IPS-NIHi11 (cell line): ENCODE data around the gene FYN.
"Not testable (repeated sequence)": the region's sequence is repeated elsewhere in the genome, so short reads cannot be mapped to it uniquely, and the experiment has no call there.

Source experiments
- DNase-seq: peaks from one replicate; pipeline ENCODE4 v3.0.0; 2012; ENCODE audit warnings: mixed read lengths, low spot score

Gene FYN

GRCh38 chr6:111850295-111850937, 22.8 kb downstream of the FYN start:
- DNase-seq: no peak

GRCh38 chr6:111849298-111849697, 24.0 kb downstream of the FYN start:
- DNase-seq: no peak

DNA sequence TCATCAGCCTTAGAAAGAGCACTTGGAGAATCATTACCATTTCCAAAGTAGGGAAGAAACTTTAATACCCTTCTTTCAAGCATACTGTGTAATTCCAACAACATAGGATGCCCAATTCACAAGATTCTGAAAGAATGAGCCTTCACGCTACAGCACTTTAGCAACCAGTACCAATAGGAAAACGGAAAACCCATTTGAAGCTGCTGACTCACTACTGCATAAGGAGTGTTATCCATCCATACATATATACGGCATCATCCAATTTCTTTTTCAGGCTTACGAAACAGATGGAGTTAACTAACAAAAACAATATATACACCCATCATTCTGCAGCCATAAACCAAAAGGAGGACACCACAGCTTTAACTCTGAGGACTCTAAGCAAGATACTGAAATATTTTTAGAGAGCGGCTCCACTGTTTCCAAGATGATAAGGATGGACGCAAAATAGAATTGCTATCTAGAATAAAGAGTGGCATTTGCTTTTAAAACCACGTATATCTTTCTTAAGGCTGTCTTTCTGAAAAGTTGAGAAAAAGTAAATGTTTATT, 24.9 kb downstream of the FYN start:
- no peak for DNase-seq

DNA sequence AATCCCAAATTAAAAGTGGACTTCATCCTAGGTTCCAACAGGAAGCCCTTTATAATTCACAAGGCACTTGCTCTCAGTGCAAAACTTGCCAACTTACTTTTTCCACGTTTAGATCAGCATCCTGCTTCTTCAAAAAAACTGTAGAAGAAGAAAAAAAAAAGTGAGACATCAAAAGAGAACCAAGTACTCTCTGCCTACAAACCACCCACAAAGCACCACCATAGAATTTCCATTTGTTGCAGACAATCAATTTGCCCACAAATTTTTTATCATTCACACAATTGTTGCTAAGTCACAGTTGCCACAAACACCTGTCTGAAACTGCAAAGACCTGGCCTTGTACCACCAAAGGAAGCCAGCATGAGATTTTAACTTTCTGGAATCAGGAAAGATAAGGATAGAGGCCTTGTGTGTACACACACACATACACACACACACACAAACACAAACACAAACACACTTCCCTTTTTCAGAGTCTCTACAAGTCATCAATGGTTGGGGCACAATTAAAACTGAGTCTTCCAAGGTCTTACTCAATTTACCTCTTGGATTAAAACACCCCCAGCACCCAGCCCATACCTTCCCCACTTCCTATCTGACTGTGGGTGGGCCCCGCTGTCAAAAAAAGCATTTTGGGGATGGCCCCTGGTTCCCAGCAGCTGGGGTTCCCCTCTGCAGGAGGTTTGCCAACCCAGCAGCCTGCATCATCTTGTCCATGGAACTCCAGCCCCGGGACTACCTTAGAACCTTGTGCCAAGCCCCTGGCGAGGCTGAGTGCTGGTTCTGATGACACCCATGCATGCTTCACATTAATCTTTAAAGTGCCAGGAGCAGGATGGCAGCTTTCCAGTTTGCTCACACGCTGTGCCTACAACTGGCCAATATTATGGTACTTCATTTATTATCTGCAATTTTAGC, 26.5 kb downstream of the FYN start:
- DNase-seq: no peak

- no peak for DNase-seq
Measured at GRCh38 chr6:111846066-111846465, 27.2 kb downstream of the FYN start.

GRCh38 chr6:111845441-111845871, 27.8 kb downstream of the FYN start:
- DNase-seq: peak; percentile 27

DNA sequence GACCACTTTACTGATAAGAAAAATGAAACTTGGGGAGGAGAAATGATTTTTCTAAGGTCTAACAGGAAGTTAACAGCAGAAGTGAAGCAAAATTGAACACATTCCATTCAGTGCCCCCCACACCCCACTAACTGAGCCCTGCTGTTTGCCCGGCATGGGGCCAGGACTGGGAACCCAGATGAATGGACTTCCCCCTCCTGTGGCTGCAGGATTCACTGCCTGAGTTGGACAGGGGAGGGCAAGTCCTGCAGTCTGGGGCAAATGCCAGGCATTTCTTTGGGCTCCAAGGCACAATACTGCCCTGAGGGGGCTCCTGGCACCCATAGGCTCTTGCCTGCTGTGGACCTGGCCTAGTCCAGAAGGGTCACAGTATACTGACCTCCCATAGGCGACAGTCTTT, 28.3 kb downstream of the FYN start:
- peak; percentile 63 for DNase-seq

- DNase-seq: no peak
Measured at GRCh38 chr6:111844376-111844775, 28.9 kb downstream of the FYN start.

DNA sequence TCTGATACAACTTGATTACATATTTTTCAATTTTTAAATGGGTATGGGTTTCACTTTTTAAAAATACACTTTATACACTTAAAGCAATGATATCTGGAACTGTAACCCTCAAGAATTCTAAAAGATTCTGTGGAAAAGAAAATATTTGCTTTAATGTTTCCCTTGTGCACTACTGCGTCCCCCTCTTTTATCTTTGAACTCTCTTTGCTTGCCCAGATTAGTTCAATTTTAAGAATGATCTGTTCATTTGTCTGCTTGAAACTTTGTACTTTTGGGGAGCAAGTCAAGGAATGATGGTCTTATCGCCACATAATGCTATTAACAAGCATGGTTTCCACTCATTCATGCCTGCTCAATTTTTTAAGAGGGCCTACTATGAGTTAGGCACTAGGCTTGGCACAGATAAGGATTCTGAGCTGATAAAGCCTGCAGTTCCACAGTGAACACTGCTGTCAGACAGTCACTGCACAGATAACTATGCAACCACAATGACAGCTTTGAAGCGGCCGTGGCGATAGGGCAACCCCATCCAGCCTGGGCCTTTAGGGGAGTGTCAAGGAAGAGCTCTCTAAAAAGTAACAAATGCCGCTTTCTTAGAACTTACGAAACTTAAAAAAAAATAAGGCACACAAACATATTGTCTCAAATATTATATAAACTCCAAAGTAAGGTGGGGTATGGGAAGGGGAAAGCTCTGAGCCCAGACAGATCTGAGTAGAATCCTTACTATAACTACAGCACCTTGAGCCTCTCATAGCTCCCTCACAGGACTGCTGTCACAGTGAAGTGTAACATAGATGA, 29.7 kb downstream of the FYN start:
- no peak for DNase-seq

DNA sequence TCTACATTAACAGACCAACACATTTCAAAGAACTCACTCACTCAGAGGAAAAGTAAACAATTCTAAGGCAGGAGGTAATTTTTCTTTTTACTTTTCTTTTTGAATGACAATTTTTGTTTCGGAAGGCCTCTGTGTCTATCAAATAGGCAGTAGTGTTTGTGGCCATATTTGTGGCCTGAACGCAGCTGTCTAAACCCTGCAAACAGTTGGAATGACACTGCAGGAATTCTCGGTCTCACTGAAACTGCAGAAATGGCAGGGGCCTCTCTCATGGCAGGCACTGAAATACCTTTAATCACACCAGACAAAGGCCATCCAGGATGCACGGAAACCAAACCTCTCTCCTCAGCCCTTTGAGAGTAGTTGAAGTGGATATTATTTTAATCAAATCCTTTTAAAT, 30.4 kb downstream of the FYN start:
- no peak for DNase-seq

DNA sequence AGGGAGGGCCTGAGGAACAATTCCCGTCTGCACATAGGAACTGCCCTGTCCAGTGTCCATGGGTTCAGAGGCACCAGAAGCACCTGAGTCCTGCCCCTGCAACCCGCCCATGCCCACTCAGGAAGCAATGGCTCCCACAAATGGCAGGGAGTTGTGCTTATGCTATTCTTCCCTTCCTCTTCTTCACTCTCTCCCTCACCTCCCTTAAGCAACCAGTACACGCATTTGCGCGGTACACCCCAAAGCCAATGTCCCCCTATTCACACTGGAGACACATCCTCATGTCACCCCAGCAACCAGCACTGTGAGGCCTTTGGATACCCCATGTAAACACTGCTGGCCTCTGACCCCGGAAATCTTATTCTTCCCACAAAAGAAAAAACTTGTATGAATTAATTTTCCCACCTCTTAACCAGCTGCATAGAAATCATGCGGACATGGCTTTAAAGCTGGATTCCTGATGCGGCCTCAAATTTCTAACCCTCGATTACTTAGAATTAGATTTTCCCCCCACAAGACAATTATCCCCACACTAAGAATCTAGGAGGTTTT, 30.9 kb downstream of the FYN start:
- DNase-seq: no peak

- no peak for DNase-seq
Measured at GRCh38 chr6:111841822-111842221, 31.4 kb downstream of the FYN start.

DNA sequence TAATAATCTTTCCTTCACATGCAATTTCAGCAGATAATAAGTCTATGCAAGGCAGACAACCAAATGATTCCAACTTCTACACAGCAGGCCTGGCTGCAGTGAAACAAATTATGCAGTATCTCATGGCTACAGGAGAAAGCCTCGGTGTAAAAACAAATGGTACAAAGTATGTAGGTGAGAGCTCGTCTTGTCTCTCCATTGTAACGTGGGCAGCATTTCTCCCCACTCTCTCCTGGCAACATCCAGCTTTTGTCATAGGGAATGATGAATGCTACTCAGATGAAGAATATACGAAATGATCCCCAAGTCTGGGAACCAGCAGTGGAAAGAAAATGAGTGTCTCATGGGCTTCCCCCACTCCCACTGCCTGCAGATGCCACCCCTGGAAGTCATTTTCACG, 32.4 kb downstream of the FYN start:
- DNase-seq: no peak

DNA sequence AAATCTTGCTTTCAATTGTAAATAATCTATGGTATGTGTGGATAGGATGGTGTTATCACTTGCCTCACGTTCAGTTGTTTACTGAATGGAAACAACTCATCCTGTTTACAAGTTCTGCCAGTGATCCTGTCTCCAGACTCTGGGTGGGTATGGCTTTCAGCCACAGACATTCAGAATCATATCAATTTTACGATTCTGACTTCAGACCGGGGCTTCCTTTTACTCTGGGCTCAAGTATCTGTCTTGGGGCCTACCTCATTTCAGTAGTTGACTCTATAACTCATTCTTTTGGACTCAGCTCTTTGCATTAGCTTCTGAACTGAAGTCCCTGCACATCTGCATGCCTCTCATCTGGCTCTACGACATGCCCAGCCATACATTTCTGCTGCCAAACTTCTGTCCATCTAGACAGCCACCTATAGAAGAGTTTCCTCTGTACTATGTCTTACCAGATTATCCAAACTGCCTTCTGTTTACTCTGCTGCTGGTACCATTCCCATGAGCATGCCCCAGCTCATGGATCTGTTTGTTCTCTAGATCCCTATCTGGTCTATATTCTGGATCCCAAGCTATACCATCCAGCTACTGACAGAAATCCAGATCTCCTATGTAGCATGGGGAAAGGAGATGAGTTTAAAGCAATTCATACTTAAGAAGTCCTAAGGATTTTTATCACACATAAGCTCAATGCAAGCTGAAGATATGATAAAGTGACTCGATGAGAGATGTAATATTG, 34.3 kb downstream of the FYN start:
- DNase-seq: no peak

DNA sequence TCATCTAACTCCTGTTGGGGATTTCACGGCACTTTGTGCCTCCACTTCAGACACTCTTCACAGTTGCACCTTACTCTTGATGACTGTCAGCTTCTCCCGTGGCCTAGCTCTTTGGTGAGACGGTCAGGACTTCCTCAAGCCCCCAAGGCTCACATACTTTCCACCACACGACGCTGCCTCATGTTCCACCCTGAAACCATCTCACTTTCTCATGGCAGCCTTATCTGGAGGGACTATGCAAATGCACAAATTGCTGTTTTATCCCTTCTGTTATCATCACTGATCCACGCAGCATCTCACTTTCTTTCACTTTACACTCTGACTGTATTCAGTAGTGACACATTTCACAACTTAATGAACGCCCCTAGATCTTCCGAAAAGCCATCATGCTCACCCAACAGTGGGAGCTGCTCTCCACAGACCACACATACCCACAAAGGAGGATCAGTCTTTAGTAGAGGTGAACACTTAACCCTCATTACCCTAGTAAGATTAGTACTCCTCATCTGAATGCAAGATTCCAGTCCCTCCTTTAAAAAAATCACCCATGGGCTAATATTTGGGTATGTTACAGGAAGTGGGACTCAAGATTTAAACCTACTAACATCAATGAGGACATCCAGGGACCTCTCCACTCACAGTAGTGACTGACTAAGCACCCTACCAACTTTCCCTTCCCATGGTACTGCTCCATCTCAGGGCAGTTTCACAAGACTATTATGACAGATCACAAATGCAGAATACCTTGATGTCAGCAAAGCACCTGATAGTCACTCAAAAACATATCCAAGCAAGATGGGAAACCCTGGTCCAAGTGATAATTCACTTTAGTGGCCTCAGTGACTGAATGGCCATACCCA, 35.4 kb downstream of the FYN start:
- DNase-seq: no peak

DNA sequence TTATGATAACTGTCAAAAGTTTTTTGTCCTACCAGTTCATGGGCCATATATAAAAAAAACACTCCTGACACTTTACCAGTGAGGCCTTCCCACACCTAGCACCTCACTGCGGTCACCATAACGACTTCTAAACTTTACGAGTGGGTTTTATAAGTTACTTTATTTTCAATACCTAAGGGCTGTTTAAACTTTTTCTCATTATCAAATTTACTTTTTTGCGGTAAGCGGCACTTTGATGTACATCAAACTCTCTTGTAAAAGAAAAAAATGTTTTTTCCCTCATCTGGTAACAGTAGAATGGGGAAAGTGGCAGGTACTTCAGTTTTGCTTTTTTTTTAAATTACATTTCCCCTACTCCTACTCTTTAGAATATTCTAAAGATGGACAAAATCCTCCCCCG, 36.2 kb downstream of the FYN start:
- no peak for DNase-seq

DNA sequence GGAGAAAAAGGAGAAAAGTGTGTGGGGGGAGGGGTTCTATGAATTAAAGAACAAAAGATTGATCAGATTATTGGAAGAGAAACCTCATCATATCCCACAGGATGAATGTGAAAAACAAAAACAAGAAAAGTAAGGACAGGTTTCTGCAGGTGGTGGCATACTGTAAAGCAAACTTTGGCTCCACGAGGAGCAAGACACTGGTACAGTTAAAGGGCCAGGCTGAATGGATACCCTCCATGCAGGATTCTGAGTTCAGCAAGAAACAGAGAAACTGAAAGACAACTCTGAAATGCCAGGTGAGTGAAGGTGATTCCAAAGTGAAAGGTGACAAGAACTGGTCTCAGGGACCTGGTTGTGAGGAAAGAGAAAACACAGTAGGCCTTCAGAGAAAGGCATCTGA, 37.4 kb downstream of the FYN start:
- no peak for DNase-seq

DNA sequence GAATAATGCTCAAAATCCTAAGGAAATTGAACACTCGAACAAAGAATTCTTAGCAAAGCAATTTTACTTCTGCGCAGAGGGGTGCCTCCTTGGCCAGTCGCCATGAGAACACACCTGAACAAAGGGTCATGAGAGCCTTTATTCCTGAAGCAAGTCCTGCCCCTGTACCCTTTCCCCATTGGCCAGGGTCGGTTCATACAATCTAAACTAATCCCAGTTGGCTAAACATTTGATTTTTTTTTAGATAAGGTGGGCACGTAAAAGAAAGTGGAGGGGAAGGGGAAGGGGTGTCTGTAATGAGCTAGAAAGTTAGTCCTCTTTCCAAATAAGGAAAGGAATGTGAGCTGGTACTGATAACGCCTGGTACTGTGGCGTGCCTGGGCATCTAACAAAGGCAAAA, 37.9 kb downstream of the FYN start:
- DNase-seq: not testable (repeated sequence)

DNA sequence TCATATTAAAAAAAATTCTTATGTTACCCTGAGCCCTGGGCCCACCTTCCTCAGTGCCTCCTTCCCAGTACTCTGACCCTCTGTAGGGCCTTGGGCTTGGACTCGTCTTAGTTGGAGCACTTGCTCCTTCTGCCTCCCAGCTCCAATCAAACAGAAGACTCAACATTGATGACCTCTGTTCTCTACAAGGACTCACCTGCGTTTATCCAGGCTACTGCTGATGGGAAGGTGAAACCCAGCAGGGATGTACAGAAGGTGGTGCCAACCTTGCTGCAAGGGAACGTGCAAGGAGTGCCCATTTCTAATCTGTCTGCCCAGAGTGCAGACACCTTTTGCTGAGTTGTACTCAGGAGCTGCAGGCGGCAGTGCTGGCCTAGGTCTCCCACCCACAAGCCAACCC, 38.9 kb downstream of the FYN start:
- no peak for DNase-seq

DNA sequence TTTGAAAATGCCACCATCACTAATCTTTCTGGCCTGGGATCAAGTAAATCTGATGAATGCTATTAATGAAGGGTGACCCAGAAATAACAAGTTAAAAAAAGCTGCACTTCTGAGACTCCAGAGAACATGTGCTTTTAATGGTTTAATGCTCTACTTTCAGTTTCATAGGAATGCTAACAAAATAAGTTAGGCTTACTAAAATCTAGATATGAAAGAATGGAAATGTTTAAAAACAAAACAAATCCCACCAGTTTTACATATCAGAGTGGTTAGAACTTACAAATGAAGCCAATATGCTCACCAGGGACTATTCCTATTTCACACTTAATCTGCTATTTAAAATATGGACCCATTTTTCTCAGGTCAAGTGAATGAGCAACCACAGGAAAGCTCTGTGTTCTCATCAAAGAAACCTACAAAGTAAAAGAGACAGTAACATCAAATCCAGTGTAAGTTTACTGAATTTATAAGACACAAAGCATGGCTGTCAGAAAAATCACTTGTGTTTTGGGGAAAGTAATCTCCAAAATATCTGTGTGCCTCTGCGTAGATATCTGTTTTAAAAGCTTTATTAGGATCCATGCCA, 40.3 kb downstream of the FYN start:
- DNase-seq: no peak
